Keratinocyte (primary cell): ENCODE data around the gene CXXC5. TPM values are rescaled to one million over a fixed set of nuclear protein-coding genes. Genes with fewer than 3 reads are reported as not detected.

Experiments used
- DNase-seq: peaks from one replicate; pipeline ENCODE4 v3.0.0-alpha.2; 2011; ENCODE audit warnings: low read depth, missing footprints, low spot score
- FAIRE-seq: peaks from 2 replicates; lab custom pipeline; 2011; peaks lifted over from hg19 to GRCh38; lab: Jason Lieb, UNC
- H2AFZ ChIP-seq: 2 replicates; pipeline ENCODE4 v1.6.0; 2012; ENCODE audit warnings: low read length, control low read depth, inconsistent platforms; ENCODE audit not compliant: control insufficient read depth
- H3K27ac ChIP-seq: 2 replicates; pipeline ENCODE4 v1.5.1; 2011; ENCODE audit warnings: low read length; ENCODE audit not compliant: control insufficient read depth, insufficient read depth
- H3K27me3 ChIP-seq: 3 replicates; pipeline ENCODE4 v1.6.0; 2011; ENCODE audit warnings: low read length; ENCODE audit not compliant: control insufficient read depth, insufficient read depth; ENCODE audit errors: extremely low read depth
- H3K36me3 ChIP-seq, 2 experiments: 2 replicates in 1 of 2; 3 replicates in 1 of 2; pipeline ENCODE4 v1.5.1; 2011; ENCODE audit warnings: low read length in 2 of 2, mild to moderate bottlenecking in 1 of 2; ENCODE audit not compliant: control insufficient read depth in 2 of 2, insufficient read depth in 2 of 2; ENCODE audit errors: extremely low read depth in 1 of 2
- H3K4me1 ChIP-seq: 3 replicates; pipeline ENCODE4 v1.5.1; 2011; ENCODE audit warnings: low read length; ENCODE audit not compliant: control insufficient read depth, insufficient read depth; ENCODE audit errors: extremely low read depth
- H3K4me2 ChIP-seq: 3 replicates; pipeline ENCODE4 v1.6.0; 2011; ENCODE audit warnings: low read depth, low read length; ENCODE audit not compliant: control insufficient read depth, insufficient read depth; ENCODE audit errors: extremely low read depth
- H3K4me3 ChIP-seq, 3 experiments: fragments of 200-600 bp in 1 of 3; sonication (generic) in 1 of 3; 2 replicates in 2 of 3; 3 replicates in 1 of 3; pipeline ENCODE4 v1.5.1; 2011 to 2016; ENCODE audit warnings: low read length in 3 of 3, mild to moderate bottlenecking in 3 of 3, control low read depth in 2 of 3, inconsistent platforms in 1 of 3, low read depth in 1 of 3, mixed read lengths in 1 of 3, mixed run types in 1 of 3, moderate library complexity in 1 of 3; ENCODE audit not compliant: control insufficient read depth in 2 of 3, insufficient read depth in 2 of 3; ENCODE audit errors: extremely low read depth in 1 of 3
- H3K79me2 ChIP-seq: 2 replicates; pipeline ENCODE4 v1.6.0; 2012; ENCODE audit warnings: low read length; ENCODE audit not compliant: control insufficient read depth, insufficient read depth
- H3K9ac ChIP-seq: 3 replicates; pipeline ENCODE4 v1.6.0; 2011; ENCODE audit warnings: low read length; ENCODE audit not compliant: control insufficient read depth, insufficient read depth; ENCODE audit errors: extremely low read depth
- H3K9me1 ChIP-seq: 3 replicates; pipeline ENCODE4 v1.6.0; 2011; ENCODE audit warnings: low read length; ENCODE audit not compliant: control insufficient read depth, insufficient read depth; ENCODE audit errors: extremely low read depth
- H3K9me3 ChIP-seq: 2 replicates; pipeline ENCODE4 v1.5.1; 2012; ENCODE audit warnings: low read depth, low read length; ENCODE audit not compliant: control insufficient read depth
- H4K20me1 ChIP-seq: 3 replicates; pipeline ENCODE4 v1.6.0; 2011; ENCODE audit warnings: low read length; ENCODE audit not compliant: control insufficient read depth, insufficient read depth; ENCODE audit errors: extremely low read depth
- EZH2 ChIP-seq: IDR thresholded peaks from one replicate; pipeline ENCODE4 v1.6.1; 2012; ENCODE audit warnings: inconsistent platforms, mild to moderate bottlenecking, low read length, moderate library complexity
- dilution Hi-C: fragments of 300-500 bp; cut with MboI; formaldehyde crosslinking; loops from one replicate; pipeline ENCODE4 v1.7.0; 2020; ENCODE audit warnings: low sequenced_read_pairs; ENCODE audit not compliant: extremely low pct_ligation_motif_present
- polyA plus RNA-seq, 5 experiments: library from polyadenylated mRNA; depleted of rRNA in 3 of 5; stranded (reverse) in 3 of 5; stranded (forward) in 1 of 5; unstranded in 1 of 5; fragments of >200 nt; gene quantifications; 1 replicate in 1 of 5; 2 replicates in 3 of 5; 3 replicates in 1 of 5; pipeline versions ENCODE4 v1.2.1 to v1.2.3, GENCODE V29; 2011 to 2012; ENCODE audit warnings: missing spikeins in 2 of 5, low read depth in 1 of 5, low replicate concordance in 1 of 5
- TF ChIP-seq, protein P1 (sequence below), 3 experiments: IDR thresholded peaks in 1 of 3; conservative IDR thresholded peaks in 1 of 3; optimal IDR thresholded peaks in 1 of 3; 2 replicates in 2 of 3; 3 replicates in 1 of 3; pipeline versions ENCODE3 to v1.5.1; 2011; ENCODE audit warnings: low read length in 3 of 3, mild to moderate bottlenecking in 3 of 3, moderate library complexity in 2 of 3, control low read depth in 1 of 3, inconsistent platforms in 1 of 3; ENCODE audit not compliant: insufficient read depth in 2 of 3; ENCODE audit errors: extremely low read depth in 1 of 3

Gene CXXC5
- polyA plus RNA-seq, 1 donor (not counting 4 experiments of a cell fraction or from before 2014, with no cell fraction given) = 1.0 TPM

- H3K4me1 ChIP-seq = peaks cover 23% of the 10 kb centered on the region
- FAIRE-seq (no peak), DNase-seq (no peak)
- no peaks in the 10 kb centered on the region for H3K9me1 ChIP-seq
- no peak overlapping the region for H2AFZ ChIP-seq
- no peak for TF ChIP-seq EZH2
- TF ChIP-seq, protein P1, sequence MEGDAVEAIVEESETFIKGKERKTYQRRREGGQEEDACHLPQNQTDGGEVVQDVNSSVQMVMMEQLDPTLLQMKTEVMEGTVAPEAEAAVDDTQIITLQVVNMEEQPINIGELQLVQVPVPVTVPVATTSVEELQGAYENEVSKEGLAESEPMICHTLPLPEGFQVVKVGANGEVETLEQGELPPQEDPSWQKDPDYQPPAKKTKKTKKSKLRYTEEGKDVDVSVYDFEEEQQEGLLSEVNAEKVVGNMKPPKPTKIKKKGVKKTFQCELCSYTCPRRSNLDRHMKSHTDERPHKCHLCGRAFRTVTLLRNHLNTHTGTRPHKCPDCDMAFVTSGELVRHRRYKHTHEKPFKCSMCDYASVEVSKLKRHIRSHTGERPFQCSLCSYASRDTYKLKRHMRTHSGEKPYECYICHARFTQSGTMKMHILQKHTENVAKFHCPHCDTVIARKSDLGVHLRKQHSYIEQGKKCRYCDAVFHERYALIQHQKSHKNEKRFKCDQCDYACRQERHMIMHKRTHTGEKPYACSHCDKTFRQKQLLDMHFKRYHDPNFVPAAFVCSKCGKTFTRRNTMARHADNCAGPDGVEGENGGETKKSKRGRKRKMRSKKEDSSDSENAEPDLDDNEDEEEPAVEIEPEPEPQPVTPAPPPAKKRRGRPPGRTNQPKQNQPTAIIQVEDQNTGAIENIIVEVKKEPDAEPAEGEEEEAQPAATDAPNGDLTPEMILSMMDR (optimal IDR thresholded peaks at IDR 0.05 in 1 of 3, IDR thresholded peaks at IDR 0.05 in 1 of 3, conservative IDR thresholded peaks at IDR 0.05 in 1 of 3; ENCODE audit: extremely low read depth in 1 of 3, insufficient read depth in 2 of 3, low read length in 3 of 3) = no peak
- dilution Hi-C loops = no loop called here
- no peaks in the 10 kb centered on the region for H3K79me2 ChIP-seq
- H3K4me3 ChIP-seq = no peak overlapping the region
- H3K9ac ChIP-seq = no peak overlapping the region
- H3K4me2 ChIP-seq = no peak overlapping the region
- no peaks in the 10 kb centered on the region for H3K36me3 ChIP-seq
- H3K9me3 ChIP-seq = no peaks in the 10 kb centered on the region
- no peaks in the 10 kb centered on the region for H4K20me1 ChIP-seq
- no peak overlapping the region for H3K27ac ChIP-seq
- H3K27me3 ChIP-seq = no peaks in the 10 kb centered on the region
Measured at GRCh38 chr5:139662617-139663016, 14.5 kb downstream of the CXXC5 start.

- Histone ChIP-seq H3K36me3 (no peaks in the 10 kb centered on the region), H3K4me3 (no peak overlapping the region), H3K9me3 (no peaks in the 10 kb centered on the region), H3K27me3 (no peaks in the 10 kb centered on the region), H4K20me1 (no peaks in the 10 kb centered on the region), H3K4me2 (no peak overlapping the region), H3K79me2 (no peaks in the 10 kb centered on the region), H3K27ac (no peak overlapping the region), H3K4me1 (peaks cover 30% of the 10 kb centered on the region), H2AFZ (no peak overlapping the region), H3K9ac (no peak overlapping the region), H3K9me1 (no peaks in the 10 kb centered on the region)
- no peak for TF ChIP-seq EZH2
- TF ChIP-seq, protein P1 (optimal IDR thresholded peaks at IDR 0.05 in 1 of 3, IDR thresholded peaks at IDR 0.05 in 1 of 3, conservative IDR thresholded peaks at IDR 0.05 in 1 of 3; ENCODE audit: extremely low read depth in 1 of 3, insufficient read depth in 2 of 3, low read length in 3 of 3) = no peak
- FAIRE-seq (no peak), DNase-seq (no peak)
- dilution Hi-C loops = no loop called here
Measured at GRCh38 chr5:139663207-139664085, 15.3 kb downstream of the CXXC5 start.
